Panc1 (cell line): ENCODE results near the gene UNC93B1. TPM values are rescaled to one million over a fixed set of nuclear protein-coding genes. Genes with fewer than 3 reads are reported as not detected.

ENCODE experiments used
- ATAC-seq: fragments of 200-7000 bp; cut with Tn5 transposase; 2 replicates; pipeline ENCODE4 v1.9.1; 2020; ENCODE audit warnings: mild to moderate bottlenecking, moderate library complexity
- BruUV-seq: library from RNA; stranded (reverse); fragments of 400-500 nt; replicated peaks from 2 replicates; lab custom pipeline; 2021; lab: Mats Ljungman, UMichigan
- CTCF ChIA-PET: fragments of 300-600 bp; sonication (Branson Sonifier 250); formaldehyde crosslinking; loops from one replicate; lab custom pipeline; 2022; ENCODE audit warnings: antibody characterized with exemption; lab: Charles Lee
- POLR2A ChIA-PET: fragments of 300-600 bp; sonication (Branson Sonifier 250); formaldehyde crosslinking; loops from one replicate; lab custom pipeline; 2022; ENCODE audit warnings: antibody characterized with exemption; lab: Charles Lee
- DNase-seq: peaks from one replicate; pipeline ENCODE4 v3.0.0-alpha.2; 2010; ENCODE audit warnings: low read depth, low spot score
- H3K27ac ChIP-seq: 2 replicates; pipeline ENCODE4 v1.5.1; 2011; ENCODE audit warnings: mild to moderate bottlenecking, low read length, inconsistent platforms
- H3K27me3 ChIP-seq: fragments of 200-500 bp; sonication (Bioruptor generic); 2 replicates; pipeline ENCODE4 v1.6.0; 2014; ENCODE audit warnings: low read length, inconsistent platforms; ENCODE audit not compliant: control insufficient read depth, insufficient read depth
- H3K36me3 ChIP-seq: fragments of 200-500 bp; sonication (Bioruptor generic); 2 replicates; pipeline ENCODE4 v1.5.1; 2014; ENCODE audit warnings: inconsistent platforms, mild to moderate bottlenecking, low read length, moderate library complexity; ENCODE audit not compliant: control insufficient read depth, insufficient read depth
- H3K4me1 ChIP-seq: 2 replicates; pipeline ENCODE4 v1.5.1; 2011; ENCODE audit warnings: inconsistent platforms, mild to moderate bottlenecking, low read length, moderate library complexity; ENCODE audit not compliant: control insufficient read depth, insufficient read depth
- H3K4me3 ChIP-seq, 2 experiments: 2 replicates each; pipeline ENCODE4 v1.5.1; 2011 to 2012; ENCODE audit warnings: low read depth in 2 of 2, low read length in 2 of 2, mild to moderate bottlenecking in 2 of 2, inconsistent platforms in 1 of 2, moderate library complexity in 1 of 2
- H3K9me3 ChIP-seq: fragments of 200-500 bp; sonication (Bioruptor generic); 2 replicates; pipeline ENCODE4 v1.5.1; 2014; ENCODE audit warnings: low read depth, mild to moderate bottlenecking, inconsistent platforms, low read length, moderate library complexity; ENCODE audit not compliant: control insufficient read depth, insufficient read depth
- CTCF ChIP-seq: fragments of 450-650 bp; IDR thresholded peaks from 2 replicates; pipeline ENCODE4 v1.5.1; 2017; ENCODE audit warnings: mild to moderate bottlenecking
- POLR2AphosphoS5 ChIP-seq: IDR thresholded peaks from 2 replicates; pipeline ENCODE4 v1.6.1; 2012; ENCODE audit warnings: mild to moderate bottlenecking, low read depth, low read length, moderate library complexity
- REST ChIP-seq, 2 experiments: IDR thresholded peaks; 2 replicates each; pipeline ENCODE4 v1.6.1; 2011 to 2012; ENCODE audit warnings: low read depth in 2 of 2, control low read depth in 1 of 2, low read length in 1 of 2, mild to moderate bottlenecking in 1 of 2, moderate library complexity in 1 of 2; ENCODE audit not compliant: insufficient read depth in 1 of 2
- SIN3A ChIP-seq: IDR thresholded peaks from 2 replicates; pipeline ENCODE4 v1.6.1; 2012; ENCODE audit warnings: low read depth, mild to moderate bottlenecking, low read length, moderate library complexity, borderline replicate concordance; ENCODE audit not compliant: insufficient read depth
- TCF7L2 ChIP-seq: IDR thresholded peaks from 2 replicates; pipeline ENCODE4 v1.6.1; 2011; ENCODE audit warnings: mild to moderate bottlenecking, low read depth, low read length, inconsistent platforms
- in situ Hi-C: cut with HindIII; loops from 2 replicates; pipeline ENCODE4 v1.10.0; 2016; ENCODE audit warnings: low sequenced_read_pairs, low pct_unique_long_range_greater_than_20kb
- intact Hi-C: fragments of 100-400 bp; cut with micrococcal nuclease; formaldehyde crosslinking; loops from one replicate; pipeline ENCODE4 v1.10.0; 2022; ENCODE audit not compliant: unreplicated experiment
- total RNA-seq: library from RNA; stranded (reverse); gene quantifications from one replicate; pipeline ENCODE4 v1.2.1, GENCODE V29; 2021; ENCODE audit not compliant: unreplicated experiment

Gene UNC93B1
- total RNA-seq, 1 experiment from 2014 or later, result 54.1 TPM

- H3K4me3 ChIP-seq, result no peak overlapping the region
These were observed 38.5 kb upstream of the UNC93B1 start for GRCh38 chr11:68042219-68043028.

More at GRCh38 chr11:68042219-68043028, 38.5 kb upstream of the UNC93B1 start:
- in situ Hi-C loops, result no loop called here
- ATAC-seq (no peak), DNase-seq (no peak)
- intact Hi-C loops, result no loop called here
- TF ChIP-seq SIN3A (no peak), POLR2AphosphoS5 (no peak), CTCF (no peak), TCF7L2 (no peak), REST (IDR thresholded peaks at IDR 0.05; ENCODE audit: insufficient read depth in 1 of 2, low read depth in 2 of 2, low read length in 1 of 2) (no peak)
- POLR2A ChIA-PET, result no interaction called here
- peaks cover 2% of the 10 kb centered on the region; the same call in 1 of the 2 replicates for H3K36me3 ChIP-seq
- H3K27me3 ChIP-seq, result no peaks in the 10 kb centered on the region
- no TSS peak for BruUV-seq
- H3K4me1 ChIP-seq, result peaks cover 33% of the 10 kb centered on the region
- no peaks in the 10 kb centered on the region for H3K9me3 ChIP-seq
- H3K27ac ChIP-seq, result no peak overlapping the region
- CTCF ChIA-PET, result interaction anchor here (0.6 kb wide), 1 partner anchor 23 kb away, joined by 3 read pairs; no protein-coding TSS in a partner anchor
